Epithelial cell of prostate (primary cell): Measurements from ENCODE around the gene KCNC3.
A peak's percentile ranks its signal among the peaks of the same experiment; 100 is the strongest.
"Not testable (repeated sequence)": the region's sequence is repeated elsewhere in the genome, so short reads cannot be mapped to it uniquely, and the experiment has no call there.

ENCODE experiments used
- DNase-seq: peaks from one replicate; pipeline ENCODE4 v3.0.0-alpha.2; 2011; ENCODE audit warnings: low read depth, low spot score
- H3K27ac ChIP-seq: fragments of 450-650 bp; 2 replicates; pipeline ENCODE4 v1.5.1; 2017; ENCODE audit warnings: mild to moderate bottlenecking

The KCNC3 gene

DNA sequence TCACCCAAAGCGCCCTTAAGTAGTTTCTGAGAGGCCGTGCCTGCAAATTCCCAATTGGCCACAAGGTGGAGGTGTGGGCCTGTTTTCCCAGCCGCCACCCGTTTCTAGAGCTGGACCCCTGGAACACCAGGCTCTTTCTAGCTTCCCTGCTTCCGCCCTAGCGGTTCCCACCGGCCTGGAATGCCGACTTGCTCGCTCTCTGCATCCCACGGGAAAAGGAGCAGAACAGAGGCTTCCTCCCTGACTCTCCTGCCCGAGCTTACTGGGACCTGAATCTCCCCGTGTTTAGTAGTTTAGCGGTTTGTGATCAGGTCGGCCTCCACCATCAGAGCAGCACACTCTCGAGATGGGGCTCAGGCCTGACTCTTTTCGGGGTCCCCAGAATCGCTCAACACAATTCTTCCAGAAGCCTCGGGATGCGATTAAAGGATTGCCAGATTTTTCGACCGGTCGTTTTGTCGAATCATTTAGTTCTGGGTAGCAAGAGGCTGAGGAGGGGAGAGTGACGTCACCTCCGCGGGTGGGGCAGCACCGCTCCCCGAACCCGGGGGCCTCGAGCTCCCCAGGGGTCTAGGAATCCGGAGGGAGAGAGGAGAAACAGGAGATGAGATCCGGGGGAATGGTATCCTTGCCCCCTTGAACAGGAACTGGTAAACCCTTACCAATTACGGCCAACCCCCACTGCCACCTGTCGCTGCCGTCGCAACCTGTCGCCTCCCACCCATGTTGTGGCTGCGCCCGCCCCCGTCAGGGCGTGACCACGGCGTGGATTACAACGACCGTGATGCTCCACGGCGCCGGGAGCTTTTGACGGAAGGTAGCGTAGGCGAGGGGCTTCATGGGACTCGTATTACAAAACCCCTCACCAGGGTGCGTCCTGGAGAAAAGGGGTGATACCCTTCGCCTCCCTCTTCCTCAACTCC, 28.3 kb upstream of the KCNC3 start:
- no peak for DNase-seq
- H3K27ac ChIP-seq, result peak overlapping the region; percentile 26

DNA sequence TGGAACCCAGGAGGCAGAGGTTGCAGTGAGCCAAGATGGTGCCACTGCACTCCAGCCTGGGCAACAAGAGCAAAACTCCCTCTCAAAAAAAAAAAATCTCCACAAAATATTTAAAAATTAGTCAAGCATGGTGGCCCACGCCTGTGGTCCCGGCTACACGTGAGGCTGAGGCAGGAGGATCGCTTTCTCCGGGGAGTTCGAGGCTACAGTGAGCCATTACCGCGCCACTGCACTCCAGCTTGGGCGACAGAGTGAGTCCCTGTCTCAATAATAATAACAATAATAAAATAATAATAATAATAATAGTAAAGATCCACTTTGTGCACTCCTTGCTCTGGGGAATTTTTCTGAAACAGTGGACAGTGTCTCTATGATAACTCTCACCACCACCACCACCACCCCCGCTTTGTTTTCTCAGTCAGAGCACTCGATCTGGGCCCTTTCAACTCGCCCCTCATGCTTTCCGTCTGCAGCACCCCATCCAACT, 27.6 kb upstream of the KCNC3 start:
- no peak overlapping the region for H3K27ac ChIP-seq

DNA sequence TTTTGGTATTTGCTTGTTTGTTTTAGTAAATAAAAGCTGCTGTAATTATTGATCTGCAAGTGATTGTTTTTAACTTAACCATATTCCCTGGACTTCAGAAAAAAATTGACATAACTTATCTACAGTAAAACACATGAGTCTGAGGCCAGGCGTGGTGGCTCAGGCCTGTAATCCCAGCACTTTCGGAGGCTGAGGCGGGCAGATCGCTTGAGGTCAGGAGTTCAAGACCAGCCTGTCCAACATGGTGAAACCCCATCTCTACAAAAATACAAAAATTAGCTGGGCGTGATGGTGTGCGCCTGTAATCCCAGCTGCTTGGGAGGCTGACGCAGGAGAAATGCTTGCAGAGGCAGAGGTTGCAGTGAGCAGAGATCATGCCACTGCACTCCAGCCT, 24.3 kb upstream of the KCNC3 start:
- not testable (repeated sequence) for DNase-seq, H3K27ac ChIP-seq

More for the DNA sequence above, 27.6 kb upstream of the KCNC3 start:
- DNase-seq, result no peak

DNA sequence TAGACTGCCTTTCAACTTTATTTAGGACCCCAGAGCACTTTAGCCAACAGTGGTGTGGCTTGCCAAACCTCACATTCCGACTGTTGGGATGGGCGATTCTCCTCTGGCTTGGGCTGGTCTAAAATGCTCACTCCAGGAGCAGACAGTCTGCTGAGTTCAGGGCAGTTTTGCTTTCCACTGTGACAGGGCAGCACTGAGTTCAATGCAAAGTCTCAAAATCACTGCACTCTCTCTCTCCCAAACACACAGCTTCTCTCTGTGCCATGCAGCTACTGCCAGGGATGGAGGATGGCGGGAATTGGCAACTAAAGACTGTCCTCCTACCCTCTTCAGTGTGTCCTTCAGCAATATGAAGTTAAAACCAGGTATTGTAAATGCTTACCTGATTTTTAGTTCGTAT, 23.1 kb upstream of the KCNC3 start:
- no peak for DNase-seq
- no peak overlapping the region for H3K27ac ChIP-seq

DNA sequence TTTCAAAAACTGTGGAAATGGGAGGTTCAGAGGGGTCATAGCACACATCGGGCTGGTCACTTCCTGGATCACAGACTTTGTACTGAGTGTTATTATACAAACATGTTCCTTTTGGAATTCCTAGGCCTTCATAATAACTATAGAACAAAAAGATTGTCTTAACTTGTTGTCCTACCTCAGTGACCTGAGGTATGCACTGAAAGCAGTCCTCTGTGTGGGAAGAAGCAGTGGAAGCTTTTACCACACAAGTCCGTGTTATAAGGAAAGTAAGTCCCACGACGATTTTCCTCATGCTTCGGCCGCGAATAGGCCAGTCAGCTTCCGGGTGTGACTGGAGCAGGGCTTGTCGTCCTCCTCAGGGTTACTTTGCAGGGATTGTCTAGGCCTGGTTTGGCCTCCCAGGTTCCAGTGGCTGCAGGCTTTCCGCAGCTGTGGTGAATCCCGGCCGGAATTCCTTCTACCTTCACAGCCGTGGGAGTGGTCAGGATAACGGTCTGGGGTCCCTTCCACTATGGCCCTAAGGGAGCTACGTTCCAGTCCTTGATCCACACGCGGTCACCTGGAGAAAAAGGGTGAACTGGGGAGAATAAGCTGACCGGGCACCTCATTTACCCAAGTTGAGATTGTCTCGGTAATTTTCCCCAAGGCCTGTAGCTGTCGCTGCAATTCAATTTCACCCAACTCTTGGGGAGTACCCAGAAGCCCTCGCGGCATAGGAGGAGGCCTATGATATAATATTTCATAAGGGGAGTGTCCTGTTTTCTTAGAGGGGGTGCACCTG, 20.3 kb upstream of the KCNC3 start:
- H3K27ac ChIP-seq, result peak overlapping the region; percentile 23
- no peak for DNase-seq

DNA sequence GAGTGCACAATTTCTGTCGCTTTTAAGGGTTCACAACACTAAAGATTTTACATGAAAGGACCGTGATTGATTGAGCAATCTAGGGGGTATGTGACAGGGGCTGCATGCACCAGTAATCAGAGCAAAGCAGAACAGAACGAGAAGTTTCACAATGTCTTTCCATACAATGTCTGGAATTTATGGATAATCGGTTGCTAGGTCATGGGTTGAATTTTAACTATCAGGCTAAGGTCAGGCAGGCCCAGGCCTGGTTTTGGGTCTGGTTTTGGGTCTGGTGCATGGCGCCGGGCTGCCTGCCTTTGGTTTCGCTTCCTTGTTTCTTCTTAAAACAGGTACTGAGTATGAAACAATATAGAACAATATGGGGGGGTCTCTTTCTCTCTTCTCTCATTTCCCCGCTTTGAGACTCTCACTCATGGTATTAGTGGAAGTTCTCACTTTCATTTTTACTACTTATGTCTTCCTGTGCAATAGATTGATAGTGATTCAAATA, 18.0 kb upstream of the KCNC3 start:
- DNase-seq, H3K27ac ChIP-seq: not testable (repeated sequence)

DNA sequence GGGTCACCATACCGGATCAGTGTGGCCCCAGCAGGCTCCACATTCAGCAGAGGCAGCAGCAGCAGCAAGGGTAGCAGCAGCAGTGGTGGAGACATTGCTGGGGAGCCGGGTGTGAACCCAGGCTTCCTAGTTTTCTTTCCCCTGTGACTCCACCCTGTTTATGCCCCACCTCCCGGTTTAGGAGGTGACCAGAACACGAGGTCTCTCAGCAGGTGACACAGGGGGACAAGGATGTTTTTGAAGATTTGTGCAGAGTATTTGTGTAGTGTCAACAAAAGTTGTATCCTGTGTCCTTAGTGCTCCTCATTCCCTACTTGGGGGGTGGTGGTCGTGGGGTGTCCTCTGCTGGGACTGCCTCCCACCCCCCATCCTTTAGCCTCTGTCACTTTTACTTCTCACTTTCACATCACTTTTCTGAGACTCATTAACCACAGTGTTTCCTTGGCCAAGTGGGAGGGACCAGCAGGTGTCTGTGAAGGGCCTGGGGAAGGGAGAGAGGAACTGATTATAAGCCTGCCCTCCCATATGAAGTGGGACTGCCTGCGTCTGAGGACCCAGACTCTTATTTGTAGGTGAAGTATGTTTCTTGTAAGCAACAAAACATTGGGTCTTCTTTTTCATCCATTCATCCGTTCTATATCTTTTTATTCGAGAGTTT, 15.6 kb upstream of the KCNC3 start:
- no peak for DNase-seq
- no peak overlapping the region for H3K27ac ChIP-seq

DNA sequence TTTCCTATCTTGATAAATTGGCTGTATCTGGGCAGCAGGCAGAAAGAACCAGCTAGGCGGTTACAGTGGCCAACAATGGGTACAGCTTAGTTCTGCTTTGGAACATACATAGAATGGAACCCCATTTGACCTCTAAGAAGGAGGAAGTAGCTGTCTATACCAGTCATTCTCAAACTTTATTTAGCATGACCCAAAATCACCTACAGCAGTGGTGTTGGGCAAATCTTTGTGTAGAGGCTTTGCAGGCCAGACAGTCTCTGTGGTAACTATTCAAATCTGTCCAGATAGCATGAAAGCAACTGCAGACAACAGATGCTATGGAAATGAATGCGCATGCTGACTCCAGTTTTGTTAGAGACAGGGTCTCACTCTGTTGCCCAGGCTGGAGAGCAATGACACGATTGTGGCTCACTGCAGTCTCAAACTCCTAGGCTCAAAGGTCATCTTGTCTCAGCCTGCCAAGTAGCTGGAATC, 12.0 kb upstream of the KCNC3 start:
- DNase-seq, result no peak
- no peak overlapping the region for H3K27ac ChIP-seq

DNA sequence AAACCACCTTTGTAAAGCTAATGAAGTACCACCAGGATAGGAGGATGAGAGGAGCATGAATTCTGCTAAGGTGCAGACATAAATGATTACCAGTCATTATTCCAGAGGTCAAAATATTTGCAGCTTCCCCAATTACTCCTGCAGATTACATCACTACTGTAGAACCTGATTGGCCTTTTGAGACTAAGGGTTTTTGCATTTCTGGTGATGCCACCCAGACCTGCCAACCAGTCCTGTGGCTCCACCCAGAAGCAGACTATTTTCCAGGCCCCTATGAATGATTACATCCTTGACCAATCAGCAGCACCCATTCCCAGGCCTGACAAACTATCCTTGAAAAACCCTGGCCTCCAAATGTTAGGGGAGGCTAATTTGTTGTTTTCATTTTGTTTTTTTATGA, 11.2 kb upstream of the KCNC3 start:
- no peak for DNase-seq
- no peak overlapping the region for H3K27ac ChIP-seq

DNA sequence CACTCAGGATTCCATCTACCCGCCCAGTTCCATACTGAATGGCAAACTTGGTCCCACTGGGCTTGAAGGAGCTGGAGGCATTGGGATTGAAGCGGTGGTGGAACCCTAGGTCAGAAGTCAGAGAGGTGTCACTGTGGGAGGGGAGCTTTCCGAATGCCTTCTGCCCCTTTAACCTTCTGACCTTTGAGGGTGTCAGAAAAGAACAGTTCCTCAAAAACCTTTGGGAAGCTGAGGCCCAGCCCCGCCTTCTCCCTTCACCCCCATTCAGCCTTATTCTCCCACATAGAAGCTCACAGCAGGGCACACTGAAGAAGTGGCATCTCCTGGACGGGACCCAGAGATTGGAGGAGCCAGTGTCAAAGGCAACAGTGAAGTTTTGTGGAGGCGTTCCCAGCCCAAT, 7.9 kb upstream of the KCNC3 start:
- not testable (repeated sequence) for H3K27ac ChIP-seq, DNase-seq

DNA sequence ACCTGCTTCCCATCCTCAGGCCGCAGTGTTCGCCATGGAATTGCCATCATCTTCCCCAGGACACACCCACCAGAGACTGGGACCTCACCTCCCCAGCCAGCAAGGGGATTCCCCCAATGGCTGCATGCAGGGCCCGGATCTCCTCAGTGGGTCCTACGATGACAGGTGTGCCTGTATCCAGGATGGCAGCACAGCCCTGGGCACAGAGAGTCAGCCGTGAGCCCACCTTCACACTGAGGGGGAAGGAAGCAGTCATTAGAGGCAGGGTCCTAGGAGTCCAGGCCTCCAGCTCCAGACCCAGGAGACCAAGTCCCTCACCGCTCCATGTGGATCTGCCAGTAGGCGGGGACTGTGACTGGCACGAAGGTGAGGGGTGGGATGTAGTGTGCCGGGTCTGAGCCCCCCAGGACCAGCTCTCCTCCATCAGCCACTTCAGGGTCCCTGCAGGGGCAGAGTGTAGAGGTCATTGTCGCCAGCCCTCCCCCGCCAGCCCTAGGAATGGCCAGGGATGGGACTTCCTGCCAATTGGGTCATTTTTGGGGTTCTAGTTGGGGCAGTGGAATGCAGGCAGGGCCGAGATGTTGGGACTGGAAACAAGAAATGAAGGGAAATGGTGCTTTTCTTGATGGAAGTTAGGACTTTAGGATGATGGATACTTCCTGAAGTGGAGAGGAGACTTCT, 5.7 kb upstream of the KCNC3 start:
- no peak for DNase-seq
- H3K27ac ChIP-seq, result no peak overlapping the region

DNA sequence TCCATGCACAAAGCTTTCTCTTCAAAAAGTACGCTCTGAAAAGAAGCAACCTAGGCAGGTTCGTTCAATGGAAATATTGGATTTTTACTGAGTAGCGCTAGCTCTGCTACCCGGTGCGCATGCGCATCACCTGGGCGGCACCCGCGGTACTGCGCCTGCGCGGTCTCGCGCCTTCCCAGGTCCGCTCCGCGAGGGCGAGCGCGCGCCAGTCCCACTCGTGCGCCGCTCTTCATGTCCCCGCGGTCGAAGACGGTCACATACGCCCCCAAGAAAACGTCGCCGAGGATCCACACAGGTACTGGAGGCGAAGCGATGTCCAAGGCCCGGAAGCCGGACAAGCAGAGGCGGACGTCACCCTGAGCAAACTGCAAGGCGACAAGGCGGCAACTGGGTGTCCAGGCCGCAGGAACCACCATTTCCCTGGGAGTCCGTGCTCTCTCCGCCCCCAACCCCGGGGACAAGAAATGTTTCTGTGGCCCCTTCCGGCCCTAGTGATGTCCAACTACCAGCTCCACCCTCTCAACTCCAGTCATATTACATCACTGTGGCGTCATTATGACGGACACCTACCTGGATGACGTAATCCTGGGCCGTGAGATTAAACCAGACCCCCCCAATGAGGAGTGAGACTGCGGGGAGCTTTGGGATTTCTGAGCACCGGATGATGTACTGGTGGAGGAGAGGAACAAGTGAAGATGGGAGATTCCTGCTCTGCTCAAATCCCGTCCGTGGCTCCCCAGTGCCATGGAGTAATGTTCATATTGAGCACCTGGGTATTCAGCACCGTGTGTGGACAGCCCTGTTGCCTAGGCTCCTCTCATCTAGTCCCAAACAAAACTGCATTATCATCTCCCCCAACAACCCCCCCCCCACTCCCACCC, 4.8 kb upstream of the KCNC3 start:
- no peak for DNase-seq

DNA sequence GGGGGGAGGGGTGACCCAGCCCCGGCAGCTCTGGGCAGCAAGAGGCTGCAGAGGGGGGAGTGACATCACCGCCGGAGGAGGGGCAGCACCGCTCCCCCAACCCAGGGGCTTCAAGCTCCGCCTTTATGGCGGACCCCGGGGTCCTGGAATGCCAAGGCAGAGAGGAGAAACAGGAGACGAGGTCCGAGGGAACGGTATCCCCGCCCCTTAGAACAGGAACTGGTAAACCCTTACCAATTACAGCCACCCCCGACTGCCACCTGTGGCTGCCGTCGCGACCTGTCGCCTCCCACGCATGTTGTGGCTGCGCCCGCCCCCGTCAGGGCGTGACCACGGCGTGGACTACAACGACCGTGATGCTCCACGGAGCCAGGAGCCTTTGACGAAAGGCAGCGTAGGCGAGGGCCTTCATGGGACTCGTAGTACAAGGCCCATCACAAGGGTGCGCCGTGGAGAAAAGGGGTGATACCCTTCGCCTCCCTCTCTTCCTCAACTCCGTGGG, 4.1 kb upstream of the KCNC3 start:
- DNase-seq, result peak; percentile 64
- no peak overlapping the region for H3K27ac ChIP-seq

More for the DNA sequence above, 4.8 kb upstream of the KCNC3 start:
- H3K27ac ChIP-seq, result no peak overlapping the region

DNA sequence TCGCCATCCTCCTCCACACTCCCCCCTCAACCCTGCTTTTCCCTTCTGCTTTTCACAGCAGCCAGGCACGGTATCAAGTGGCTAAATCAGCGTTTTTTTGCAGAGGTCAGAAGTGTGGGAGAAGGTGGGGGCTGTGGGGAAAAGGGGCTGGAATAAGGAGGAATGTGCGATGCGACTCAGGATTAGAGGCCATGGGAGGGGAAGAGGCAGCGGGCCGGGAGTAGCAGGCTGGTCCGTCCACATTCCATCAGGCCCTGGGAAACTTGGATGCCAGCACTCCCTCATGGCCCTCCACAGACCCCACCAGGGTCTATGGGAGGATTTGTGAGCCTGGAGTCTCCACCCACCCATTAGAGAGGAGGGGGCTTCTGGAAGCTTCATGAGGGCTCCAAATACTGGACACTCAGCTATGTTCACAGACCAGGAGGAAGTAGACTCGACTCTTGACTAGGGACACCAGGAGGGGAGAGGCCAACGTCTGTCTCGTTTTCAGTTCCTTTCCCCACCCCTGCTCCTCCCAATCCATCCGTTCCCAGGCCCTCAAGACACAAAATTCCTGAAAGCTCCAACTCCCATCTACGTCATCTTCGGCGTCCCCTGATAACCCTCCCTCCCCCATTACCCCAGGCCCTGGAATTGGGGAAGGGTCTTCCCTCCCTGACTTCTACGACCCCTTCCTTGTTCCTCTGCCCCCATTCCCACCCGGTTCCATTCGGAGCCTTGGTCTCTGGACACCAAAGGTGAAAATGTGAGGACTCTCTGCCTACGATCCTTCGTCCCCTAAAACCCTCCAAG, 3.3 kb upstream of the KCNC3 start:
- no peak overlapping the region for H3K27ac ChIP-seq
- no peak for DNase-seq

DNA sequence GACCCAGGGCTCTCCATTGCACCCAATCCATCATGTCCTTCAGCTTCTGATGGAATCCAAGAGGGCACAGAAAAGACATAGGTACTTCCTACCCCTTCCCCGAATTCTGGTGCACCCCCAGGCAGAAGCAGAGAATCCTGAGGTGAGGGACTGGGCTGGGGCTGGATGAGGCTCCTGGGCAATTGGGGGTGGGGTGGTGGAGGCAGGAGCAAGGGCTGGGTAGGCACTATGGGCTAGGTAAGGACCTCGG, 2.7 kb upstream of the KCNC3 start:
- no peak for DNase-seq
- H3K27ac ChIP-seq, result no peak overlapping the region

DNA sequence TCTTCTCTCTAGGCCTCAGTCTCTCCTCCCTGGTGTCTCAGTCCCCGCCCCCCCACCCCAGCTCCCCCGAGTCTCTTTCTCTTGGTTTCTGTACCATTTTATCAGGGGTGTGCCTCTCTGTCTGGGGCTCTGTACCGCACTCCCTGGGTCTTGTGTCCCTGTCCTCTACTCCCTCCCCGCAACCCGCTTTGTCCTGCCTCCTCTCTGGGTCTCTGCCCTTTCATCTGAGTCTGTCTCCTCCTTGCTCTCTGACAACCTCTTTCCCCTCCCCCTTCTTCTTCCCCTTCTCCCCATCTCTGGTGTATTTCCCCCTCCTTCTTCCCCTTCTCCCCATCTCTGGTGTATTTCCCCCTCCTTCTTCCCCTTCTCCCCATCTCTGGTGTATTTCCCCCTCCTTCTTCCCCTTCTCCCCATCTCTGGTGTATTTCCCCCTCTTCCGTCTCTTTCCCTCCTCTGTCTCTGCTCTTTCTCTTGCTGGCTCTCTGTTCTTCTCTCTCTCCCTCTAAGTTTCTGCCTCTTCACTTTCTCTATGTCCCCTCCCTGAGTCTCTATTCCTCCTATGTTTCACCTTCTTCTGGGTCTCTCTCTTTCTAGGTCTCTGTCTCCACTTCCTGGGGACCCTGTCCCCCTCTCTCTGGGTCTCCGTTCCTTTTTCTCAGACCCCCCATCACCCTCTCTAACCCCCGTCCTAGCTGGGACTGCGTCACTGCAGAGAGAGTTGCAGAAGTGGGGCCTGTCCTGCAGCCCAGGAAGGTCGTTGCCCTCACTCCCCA, 2.2 kb upstream of the KCNC3 start:
- no peak overlapping the region for H3K27ac ChIP-seq
- no peak for DNase-seq

DNA sequence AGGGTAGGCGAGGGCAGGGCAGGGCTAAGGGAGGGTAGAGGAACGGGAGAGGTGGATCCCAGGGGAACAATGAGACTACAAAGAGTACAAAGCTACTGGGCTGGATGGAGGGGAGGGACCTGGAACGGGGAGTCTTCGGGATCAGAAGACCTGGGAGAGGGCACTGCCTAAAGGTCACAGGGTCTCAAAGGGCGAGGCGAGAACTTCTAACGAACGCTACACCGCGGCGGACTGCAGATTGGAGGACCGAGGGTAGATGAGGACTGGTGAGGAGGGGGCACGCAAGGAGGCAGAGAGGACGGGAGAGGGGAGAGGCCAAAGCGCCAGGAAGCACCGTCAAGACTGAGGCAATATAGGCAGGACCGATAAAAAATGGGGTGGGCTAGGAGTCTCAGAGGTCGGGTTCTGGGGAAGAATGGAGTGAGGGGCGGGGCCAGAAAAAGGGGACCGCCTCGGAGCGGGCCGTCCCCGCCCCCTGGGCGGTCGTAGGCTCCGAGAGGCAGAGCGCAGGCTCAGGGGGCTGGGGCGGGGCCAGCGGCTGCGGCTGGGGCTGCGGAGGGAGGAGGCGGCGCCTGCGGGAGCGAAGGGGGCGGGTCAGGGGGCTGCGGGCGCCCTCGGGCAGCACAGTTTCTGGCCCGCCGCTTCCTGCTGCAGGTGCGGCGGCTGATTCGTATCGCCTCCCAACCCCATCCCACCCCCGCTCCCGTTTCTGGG, 1.3 kb upstream of the KCNC3 start:
- DNase-seq, result no peak
- H3K27ac ChIP-seq, result no peak overlapping the region
